ENCODE measurements around the gene CAMK2D.

GRCh38 chr4:113699772-113700171 lies 61.8 kb downstream of the CAMK2D start:
- no peak for TF ChIP-seq POLR2AphosphoS5 (IDR thresholded peaks at IDR 0.05)
- no peak for TF ChIP-seq CTCF (IDR thresholded peaks at IDR 0.05)

Measured in sigmoid colon (tissue), 4 donors.